OCI-LY3 (cell line): Measurements from ENCODE around the gene RBBP6.

ENCODE experiments used
- CTCF ChIP-seq: fragments of 200-600, 300-600 bp; sonication (generic); IDR thresholded peaks from 2 replicates; pipeline ENCODE4 v1.5.1; 2014; ENCODE audit warnings: antibody characterized with exemption, low read length, low read depth
- EZH2phosphoT487 ChIP-seq: fragments of 200-600 bp; shearing (Covaris generic); IDR thresholded peaks from 2 replicates; pipeline ENCODE4 v1.6.1; 2018; ENCODE audit warnings: antibody characterized with exemption, mixed run types, low read depth

GRCh38 chr16:24609417-24609739 is 70.0 kb downstream of the RBBP6 start:
- TF ChIP-seq CTCF (no peak), EZH2phosphoT487 (no peak)
